ENCODE measurements around the gene PTPN6. TPM values are rescaled to one million over a fixed set of nuclear protein-coding genes. Genes with fewer than 3 reads are reported as not detected.

Gene PTPN6
- total and polyA plus RNA-seq, 4 experiments from 2014 or later, result 126 to 325 (median 194) TPM

DNA sequence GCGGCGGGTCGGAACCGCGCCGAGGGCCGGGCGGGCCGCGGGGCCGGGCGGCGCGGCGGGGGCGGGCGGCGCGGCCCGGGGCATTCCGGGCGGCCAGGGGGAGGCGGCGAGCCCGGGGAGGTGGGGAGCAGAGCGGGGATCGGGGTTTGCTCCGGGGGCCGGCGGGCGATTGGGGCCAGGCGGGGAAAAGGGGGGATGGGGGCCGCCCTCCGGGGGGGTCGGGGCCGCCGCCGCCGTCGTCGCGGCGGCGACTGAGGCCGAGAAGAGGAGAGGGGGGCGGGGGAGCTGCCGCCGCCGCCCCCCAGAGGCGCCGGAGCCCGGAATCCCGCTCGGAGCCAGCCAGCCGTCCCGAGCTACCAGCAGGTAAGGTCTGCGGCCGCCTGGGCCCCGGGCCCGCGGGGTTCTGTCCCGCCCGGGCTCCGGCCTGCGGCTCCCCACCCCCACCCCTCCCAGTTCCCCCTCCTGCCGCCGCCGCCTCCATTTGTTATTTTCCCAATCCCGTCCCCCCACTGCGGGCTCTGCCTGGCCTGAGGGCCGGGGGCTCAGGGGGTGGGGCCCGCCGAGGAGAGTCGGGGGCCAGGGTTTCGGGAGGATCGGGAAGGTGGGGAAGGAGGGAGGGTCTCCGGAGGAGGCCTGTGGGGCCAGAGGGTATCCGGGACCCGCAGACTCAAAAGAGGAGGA lies 23.0 kb upstream of the PTPN6 start:
- Histone ChIP-seq H3K27me3 (ENCODE audit: insufficient read depth, low read length) (no peaks in the 10 kb centered on the region), H3K9me3 (ENCODE audit: control insufficient read depth in 1 of 2, low read length in 2 of 2) (no peaks in the 10 kb centered on the region), H3K4me1 (ENCODE audit: insufficient read depth, low read length) (peaks cover 48% of the 10 kb centered on the region), H3K4me3 (ENCODE audit: low read length in 2 of 2) (peak overlapping the region; percentile 38 to 65), H3K27ac (ENCODE audit: low read depth, low read length) (peak overlapping the region; percentile 67), H3K36me3 (ENCODE audit: insufficient read depth, low read length) (no peaks in the 10 kb centered on the region)
- H3K9me3 Mint-ChIP-seq, result no peaks in the 10 kb centered on the region
- H3K36me3 Mint-ChIP-seq, result peaks cover 0 to 18% of the 10 kb centered on the region in 2 donors
- no peaks in the 10 kb centered on the region for H3K27me3 Mint-ChIP-seq
- ChIA-PET CTCF (ENCODE audit: partially characterized antibody) (interaction anchor here (1.6 to 1.8 kb wide), 2 partner anchors 10 to 55 kb away, joined by 6 to 11 read pairs; partner anchors contain the start of gene SPSB2), POLR2A (ENCODE audit: partially characterized antibody) (interaction anchor here (1.0 to 17.5 kb wide), 10 partner anchors 9 to 179 kb away, joined by 3 to 280 read pairs (median 8); partner anchors contain the start of genes C12orf57, ENO2, PTPN6 and RNU7-1)
- DNase-seq, result no peak
- peak overlapping the region; percentile 82 to 96 (median 94) for H3K27ac Mint-ChIP-seq
- peaks cover 36 to 63% (median 48%) of the 10 kb centered on the region in 4 donors for H3K4me1 Mint-ChIP-seq
- intact Hi-C loops (cut with micrococcal nuclease), result no loop called here
- H3K4me3 Mint-ChIP-seq, result peak overlapping the region; percentile 85 to 93 (median 89)

DNA sequence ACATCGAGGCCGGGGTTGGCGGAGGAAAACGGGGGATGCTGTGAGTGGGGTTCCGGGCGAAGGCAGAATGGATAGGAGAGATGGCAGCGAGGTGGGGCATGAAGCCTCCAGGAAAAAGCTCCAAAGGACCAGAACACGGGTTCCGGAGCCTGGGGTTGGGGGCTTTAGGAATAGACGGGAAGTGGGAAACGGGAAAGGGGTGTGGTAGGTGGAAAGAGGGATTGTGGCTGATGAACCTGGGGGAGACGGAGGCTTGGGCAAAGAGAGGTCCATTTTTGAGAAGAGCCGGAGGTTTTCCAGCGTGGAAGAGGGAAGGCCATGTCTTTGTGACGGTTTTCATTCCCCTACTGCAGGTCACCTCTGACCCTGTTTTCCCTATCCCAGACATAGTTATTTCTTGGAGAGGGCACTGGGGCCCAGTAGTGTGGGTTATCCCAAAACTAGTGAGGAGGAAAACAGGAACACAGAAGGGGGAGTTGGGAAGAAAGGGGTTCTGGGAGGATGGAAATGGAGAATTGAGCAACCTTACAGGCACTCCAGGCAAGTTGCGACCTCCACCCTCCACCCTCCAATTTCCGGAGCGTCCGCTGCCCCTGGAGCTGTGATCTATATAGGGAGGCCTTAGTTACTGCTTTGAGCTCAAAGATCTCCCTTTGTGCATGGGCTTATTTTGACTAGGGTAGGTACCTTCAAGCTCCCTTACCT lies 22.3 kb upstream of the PTPN6 start:
- peak overlapping the region; percentile 85 to 93 (median 89) for H3K4me3 Mint-ChIP-seq
- Histone ChIP-seq H3K36me3 (ENCODE audit: insufficient read depth, low read length) (no peaks in the 10 kb centered on the region), H3K9me3 (ENCODE audit: control insufficient read depth in 1 of 2, low read length in 2 of 2) (no peaks in the 10 kb centered on the region), H3K4me1 (ENCODE audit: insufficient read depth, low read length) (peaks cover 51% of the 10 kb centered on the region), H3K27ac (ENCODE audit: low read depth, low read length) (peak overlapping the region; percentile 67), H3K27me3 (ENCODE audit: insufficient read depth, low read length) (no peaks in the 10 kb centered on the region), H3K4me3 (ENCODE audit: low read length in 2 of 2) (peak overlapping the region; percentile 38 to 65)
- POLR2A ChIA-PET (ENCODE audit: partially characterized antibody), result interaction anchor here (0.9 to 17.5 kb wide), 13 partner anchors 8 to 179 kb away, joined by 3 to 280 read pairs (median 5); partner anchors contain the start of genes C12orf57, ENO2, LPCAT3 and LRRC23
- no peaks in the 10 kb centered on the region for H3K27me3 Mint-ChIP-seq
- peak overlapping the region; percentile 82 to 96 (median 94) for H3K27ac Mint-ChIP-seq
- CTCF ChIA-PET (ENCODE audit: partially characterized antibody), result interaction anchor here (0.7 to 1.8 kb wide), 6 partner anchors 9 to 182 kb away, joined by 3 to 11 read pairs (median 6); partner anchors contain the start of genes C12orf57, RNU7-1 and SPSB2
- H3K9me3 Mint-ChIP-seq, result no peaks in the 10 kb centered on the region
- peaks cover 37 to 66% (median 48%) of the 10 kb centered on the region in 4 donors for H3K4me1 Mint-ChIP-seq
- peak in 1 of 5 donors; percentile 42 for DNase-seq
- intact Hi-C loops (cut with micrococcal nuclease), result no loop called here
- H3K36me3 Mint-ChIP-seq, result peaks cover 0 to 18% of the 10 kb centered on the region in 2 donors

DNA sequence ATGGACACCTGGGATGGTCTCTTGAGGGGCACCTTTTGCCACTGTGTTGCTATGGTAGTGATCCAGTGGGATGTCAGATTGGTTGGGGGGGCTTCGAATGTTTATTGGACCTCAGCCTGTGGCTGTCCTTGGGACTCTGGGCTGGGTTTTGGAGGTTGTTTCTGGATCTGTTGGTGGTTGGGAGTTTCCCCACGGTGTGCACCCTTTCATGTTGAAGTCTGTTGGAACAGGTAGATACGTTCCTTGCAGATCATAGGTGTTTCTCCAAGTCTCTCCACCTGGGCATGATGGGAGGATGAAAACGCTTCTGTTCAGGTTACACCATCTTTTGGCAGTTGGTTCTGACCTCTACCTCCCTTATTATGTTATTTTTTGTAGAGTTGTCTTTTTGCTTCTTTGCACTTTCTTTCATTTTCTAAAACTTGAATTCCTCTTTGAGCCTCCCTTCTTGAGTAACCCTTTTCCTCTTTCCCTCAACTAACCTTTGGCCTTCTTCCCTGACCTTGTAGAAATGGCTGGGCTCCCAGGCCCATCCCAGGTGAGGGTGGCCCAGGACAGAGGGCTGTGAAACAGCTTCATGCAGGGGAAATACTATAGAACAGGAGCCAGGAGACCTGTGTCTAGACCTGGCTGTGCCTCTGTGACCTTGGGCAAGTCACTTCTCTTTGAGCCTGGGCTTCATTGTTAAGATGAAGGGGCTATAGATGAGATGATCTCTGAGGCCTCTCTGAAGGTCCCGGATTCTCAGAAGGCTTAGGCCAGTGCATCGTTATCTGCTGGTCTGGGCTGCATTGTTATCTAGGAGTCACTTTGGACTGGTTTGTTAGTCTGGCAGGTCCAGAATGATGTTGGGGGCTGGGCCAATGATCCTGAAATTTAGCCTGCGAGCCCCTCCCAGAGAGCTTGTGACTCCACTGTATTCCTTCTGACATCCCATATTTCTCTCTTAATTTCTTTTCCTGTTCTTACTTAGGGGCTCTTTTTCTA lies 21.4 kb upstream of the PTPN6 start:
- Histone ChIP-seq H3K27me3 (ENCODE audit: insufficient read depth, low read length) (no peaks in the 10 kb centered on the region), H3K4me3 (ENCODE audit: low read length in 2 of 2) (peak overlapping the region in 1 of 2 donors; percentile 14), H3K9me3 (ENCODE audit: control insufficient read depth in 1 of 2, low read length in 2 of 2) (no peaks in the 10 kb centered on the region), H3K4me1 (ENCODE audit: insufficient read depth, low read length) (peaks cover 42% of the 10 kb centered on the region), H3K27ac (ENCODE audit: low read depth, low read length) (peak overlapping the region; percentile 67), H3K36me3 (ENCODE audit: insufficient read depth, low read length) (peaks cover 6% of the 10 kb centered on the region)
- Mint-ChIP-seq H3K27me3 (no peaks in the 10 kb centered on the region), H3K36me3 (peaks cover 0 to 18% of the 10 kb centered on the region in 2 donors), H3K4me1 (peaks cover 30 to 65% (median 41%) of the 10 kb centered on the region in 4 donors), H3K4me3 (peak overlapping the region; percentile 71 to 93 (median 88)), H3K9me3 (no peaks in the 10 kb centered on the region), H3K27ac (peak overlapping the region; percentile 82 to 96 (median 94))
- peak in 1 of 5 donors; percentile 40 for DNase-seq
- ChIA-PET CTCF (ENCODE audit: partially characterized antibody) (interaction anchor here (0.7 to 1.8 kb wide), 6 partner anchors 8 to 181 kb away, joined by 3 to 11 read pairs (median 6); partner anchors contain the start of genes C12orf57, RNU7-1 and SPSB2), POLR2A (ENCODE audit: partially characterized antibody) (interaction anchor here (0.8 to 17.5 kb wide), 14 partner anchors 7 to 89 kb away, joined by 3 to 280 read pairs (median 4); partner anchors contain the start of genes C12orf57, ENO2, LPCAT3 and LRRC23)
- intact Hi-C loops (cut with micrococcal nuclease), result no loop called here

DNA sequence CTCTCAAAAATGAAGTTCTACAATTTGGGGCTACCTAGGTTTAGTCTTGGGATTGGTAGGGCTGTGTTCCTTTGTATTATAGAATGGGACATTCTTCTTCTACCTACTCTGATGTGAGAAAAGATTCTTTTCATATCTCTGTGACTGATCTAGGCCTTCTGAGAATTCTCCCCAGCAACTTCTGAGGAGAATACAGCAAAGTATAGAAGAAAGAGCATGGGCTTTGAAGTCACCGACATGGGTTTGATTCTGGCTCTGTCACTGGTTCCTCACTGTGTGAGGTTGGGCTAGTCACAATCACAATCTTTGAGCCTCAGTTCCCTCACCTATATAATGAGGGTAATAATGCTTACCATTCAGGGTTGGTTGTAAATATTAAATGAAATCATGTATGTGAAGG lies 18.4 kb upstream of the PTPN6 start:
- no peaks in the 10 kb centered on the region for H3K27me3 Mint-ChIP-seq
- peaks cover 0 to 2% (median 0%) of the 10 kb centered on the region in 8 donors for H3K9me3 Mint-ChIP-seq
- ChIA-PET POLR2A (ENCODE audit: partially characterized antibody) (interaction anchor here (1.2 to 17.5 kb wide), 2 partner anchors 14 to 29 kb away, joined by 7 to 280 read pairs; partner anchors contain the start of genes C12orf57, PTPN6 and RNU7-1), CTCF (ENCODE audit: partially characterized antibody) (interaction anchor here (0.8 to 2.1 kb wide), 5 partner anchors 9 to 180 kb away, joined by 3 to 9 read pairs (median 4); partner anchors contain the start of gene SPSB2)
- H3K4me1 ChIP-seq (ENCODE audit: insufficient read depth, low read length), result peaks cover 45% of the 10 kb centered on the region
- H3K27ac ChIP-seq (ENCODE audit: low read depth, low read length), result peak overlapping the region; percentile 21
- DNase-seq, result peak in 1 of 5 donors; percentile 24
- H3K27me3 ChIP-seq (ENCODE audit: insufficient read depth, low read length), result no peaks in the 10 kb centered on the region
- peaks cover 6% of the 10 kb centered on the region for H3K36me3 ChIP-seq (ENCODE audit: insufficient read depth, low read length)
- intact Hi-C loops (cut with micrococcal nuclease), result no loop called here
- peak overlapping the region; percentile 47 to 99 (median 90) for H3K27ac Mint-ChIP-seq
- peaks cover 36 to 71% (median 41%) of the 10 kb centered on the region in 4 donors for H3K4me1 Mint-ChIP-seq
- H3K9me3 ChIP-seq (ENCODE audit: control insufficient read depth in 1 of 2, low read length in 2 of 2), result no peaks in the 10 kb centered on the region
- H3K36me3 Mint-ChIP-seq, result peaks cover 6 to 34% of the 10 kb centered on the region in 2 donors
- H3K4me3 ChIP-seq (ENCODE audit: low read length in 2 of 2), result no peak overlapping the region
- no peak overlapping the region for H3K4me3 Mint-ChIP-seq

DNA sequence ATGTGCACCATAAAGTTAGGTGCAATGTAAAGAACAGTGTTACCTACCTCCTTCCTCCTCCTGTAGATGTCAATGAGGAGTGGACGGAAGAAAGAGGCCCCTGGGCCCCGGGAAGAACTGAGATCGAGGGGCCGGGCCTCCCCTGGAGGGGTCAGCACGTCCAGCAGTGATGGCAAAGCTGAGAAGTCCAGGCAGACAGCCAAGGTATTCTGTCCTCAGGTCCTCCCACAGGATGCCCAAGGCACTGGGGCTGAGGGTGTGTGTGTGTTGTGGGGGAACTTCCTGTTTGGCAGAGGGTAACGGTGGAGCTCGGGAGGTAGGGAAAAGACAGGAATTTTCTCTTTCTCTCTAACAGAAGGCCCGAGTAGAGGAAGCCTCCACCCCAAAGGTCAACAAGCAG lies 17.0 kb upstream of the PTPN6 start:
- peak in 1 of 5 donors; percentile 23 for DNase-seq
- Mint-ChIP-seq H3K4me3 (peak overlapping the region in 1 of 8 donors; percentile 35), H3K4me1 (peaks cover 33 to 72% (median 42%) of the 10 kb centered on the region in 4 donors), H3K27me3 (no peaks in the 10 kb centered on the region), H3K27ac (peak overlapping the region in 6 of 7 donors; percentile 32 to 99 (median 62)), H3K9me3 (peaks cover 0 to 2% (median 0%) of the 10 kb centered on the region in 8 donors), H3K36me3 (peaks cover 6 to 33% of the 10 kb centered on the region in 2 donors)
- Histone ChIP-seq H3K4me1 (ENCODE audit: insufficient read depth, low read length) (peaks cover 45% of the 10 kb centered on the region), H3K9me3 (ENCODE audit: control insufficient read depth in 1 of 2, low read length in 2 of 2) (no peaks in the 10 kb centered on the region), H3K4me3 (ENCODE audit: low read length in 2 of 2) (no peak overlapping the region), H3K36me3 (ENCODE audit: insufficient read depth, low read length) (peaks cover 6% of the 10 kb centered on the region), H3K27ac (ENCODE audit: low read depth, low read length) (no peak overlapping the region), H3K27me3 (ENCODE audit: insufficient read depth, low read length) (no peaks in the 10 kb centered on the region)
- POLR2A ChIA-PET (ENCODE audit: partially characterized antibody), result interaction anchor here (0.6 to 17.5 kb wide), 6 partner anchors 8 to 60 kb away, joined by 3 to 280 read pairs (median 4); partner anchors contain the start of genes ATN1, C12orf57, ENO2 and PTPN6
- CTCF ChIA-PET (ENCODE audit: partially characterized antibody), result interaction anchor here (1.3 to 8.2 kb wide), 4 partner anchors 10 to 62 kb away, joined by 4 to 77 read pairs (median 6); partner anchors contain the start of genes C12orf57, RNU7-1 and SPSB2
- intact Hi-C loops (cut with micrococcal nuclease), result no loop called here

Data from CD4-positive, alpha-beta memory T cell (primary cell).